Left lobe of liver (tissue), 2 donors: ENCODE data around the gene C19orf67. TPM values are rescaled to one million over a fixed set of nuclear protein-coding genes. Genes with fewer than 3 reads are reported as not detected.
"Not testable (repeated sequence)": the region's sequence is repeated elsewhere in the genome, so short reads cannot be mapped to it uniquely, and the experiment has no call there.

ENCODE experiments used
- ATAC-seq: fragments of 200-7000 bp; cut with Tn5 transposase; one replicate; pipeline ENCODE4 v1.9.1; 2020; ENCODE audit warnings: mild to moderate bottlenecking, moderate library complexity
- DNase-seq: peaks from one replicate; pipeline ENCODE4 v3.0.0-alpha.2; 2020; ENCODE audit warnings: low spot score
- total RNA-seq: library from RNA; stranded (reverse); gene quantifications from one replicate; pipeline ENCODE4 v1.2.1, GENCODE V29; 2021
- donor health status: DM: no; HTN: no; CAD: no; lungs with moderate emphysema.
- donor health status: DM: no; HTN: yes; CAD: no.

The C19orf67 gene
- total RNA-seq, 1 donor from 2014 or later = not detected

DNA sequence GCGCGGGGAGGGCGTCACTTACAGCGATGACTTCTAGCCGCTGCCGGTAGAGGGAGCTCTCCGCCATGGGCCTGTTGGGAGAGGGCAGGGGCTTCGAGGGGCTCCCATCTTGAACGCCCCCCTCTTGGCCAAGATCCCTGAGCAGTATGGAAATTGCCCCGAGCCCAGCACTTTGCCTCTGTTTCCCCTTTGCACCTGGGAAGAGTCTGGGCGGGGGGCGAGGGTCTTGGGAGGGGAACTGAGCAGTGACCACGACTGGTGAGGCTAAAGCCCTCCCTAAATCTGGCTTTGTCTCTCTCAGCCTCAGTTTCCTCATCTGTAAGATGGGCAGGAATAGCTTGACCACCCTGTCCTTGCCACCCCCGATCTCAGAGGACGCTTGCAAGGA is 26.5 kb downstream of the C19orf67 start:
- DNase-seq (no peak), ATAC-seq (no peak)

DNA sequence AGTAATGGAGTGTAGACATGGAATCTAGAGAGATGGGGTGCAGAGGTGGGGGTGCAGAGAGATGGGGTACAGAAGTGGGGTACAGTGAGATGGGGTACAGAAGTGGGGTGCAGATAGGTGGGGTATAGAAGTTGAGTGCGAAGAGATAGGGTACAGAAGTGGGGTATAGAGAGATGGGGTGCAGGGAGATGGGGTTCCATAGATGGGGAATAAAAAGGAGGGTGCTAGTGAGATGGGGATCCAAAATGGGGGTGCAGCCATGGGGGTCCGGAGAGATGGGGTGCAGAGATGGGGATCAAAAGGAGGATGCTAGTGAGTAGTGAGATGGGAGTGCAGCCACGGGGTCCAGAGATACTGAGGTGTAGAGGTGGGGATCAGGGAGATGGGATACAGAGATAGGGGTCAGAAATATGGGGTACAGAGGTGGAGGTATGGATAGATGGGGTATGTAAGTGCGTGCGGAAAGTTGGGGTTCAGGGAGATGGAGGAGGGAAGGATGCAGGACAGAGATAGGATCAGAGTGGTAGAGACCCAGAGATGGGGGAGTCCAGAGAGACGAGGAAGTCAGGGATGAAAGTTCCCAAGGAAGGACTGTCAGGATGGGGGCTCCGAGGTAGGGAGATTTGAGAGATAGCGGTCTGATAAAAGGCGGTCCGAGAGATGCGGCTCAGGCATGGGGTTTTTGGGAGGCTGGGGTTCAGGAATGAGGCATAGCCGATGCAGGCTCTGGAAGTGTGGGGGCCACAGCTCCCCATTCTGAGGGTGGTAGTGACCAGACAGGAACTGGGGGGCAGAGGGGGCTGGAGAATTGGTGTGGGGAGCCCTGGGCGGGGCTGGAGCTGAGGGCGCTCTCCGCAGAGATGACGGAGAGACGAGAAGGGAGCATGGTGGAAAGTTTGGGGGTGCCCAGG is 27.1 kb downstream of the C19orf67 start:
- no peak for DNase-seq
- no peak for ATAC-seq

DNA sequence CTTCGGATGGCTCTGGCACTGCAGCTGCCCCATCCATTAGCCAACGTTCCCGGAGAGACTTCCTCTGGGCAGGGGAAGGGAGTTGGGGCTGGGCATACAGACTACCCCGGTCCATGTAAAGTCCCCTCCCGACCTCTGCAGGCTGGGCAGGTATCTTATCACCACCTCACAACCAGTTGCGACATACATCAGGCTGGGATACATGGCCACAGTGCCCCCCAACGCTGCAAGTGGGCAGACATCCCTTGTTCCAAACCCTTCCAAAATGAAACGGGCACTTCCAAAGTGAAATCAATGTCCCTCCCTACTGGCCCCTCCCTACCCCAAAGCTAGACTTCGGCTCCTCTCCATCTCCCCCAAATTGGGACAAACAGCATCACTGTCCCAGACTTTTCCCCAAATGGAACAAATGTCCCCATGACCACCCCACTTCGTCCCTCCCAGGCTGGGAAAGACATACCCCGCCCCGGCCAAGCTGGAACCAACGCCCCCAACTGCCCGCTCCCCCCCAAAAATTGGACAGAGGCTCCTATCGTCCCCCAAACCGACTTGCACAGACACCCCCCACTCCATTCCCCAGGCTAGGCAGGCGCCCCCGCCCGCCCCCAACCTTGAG is 28.7 kb downstream of the C19orf67 start:
- DNase-seq = no peak

DNA sequence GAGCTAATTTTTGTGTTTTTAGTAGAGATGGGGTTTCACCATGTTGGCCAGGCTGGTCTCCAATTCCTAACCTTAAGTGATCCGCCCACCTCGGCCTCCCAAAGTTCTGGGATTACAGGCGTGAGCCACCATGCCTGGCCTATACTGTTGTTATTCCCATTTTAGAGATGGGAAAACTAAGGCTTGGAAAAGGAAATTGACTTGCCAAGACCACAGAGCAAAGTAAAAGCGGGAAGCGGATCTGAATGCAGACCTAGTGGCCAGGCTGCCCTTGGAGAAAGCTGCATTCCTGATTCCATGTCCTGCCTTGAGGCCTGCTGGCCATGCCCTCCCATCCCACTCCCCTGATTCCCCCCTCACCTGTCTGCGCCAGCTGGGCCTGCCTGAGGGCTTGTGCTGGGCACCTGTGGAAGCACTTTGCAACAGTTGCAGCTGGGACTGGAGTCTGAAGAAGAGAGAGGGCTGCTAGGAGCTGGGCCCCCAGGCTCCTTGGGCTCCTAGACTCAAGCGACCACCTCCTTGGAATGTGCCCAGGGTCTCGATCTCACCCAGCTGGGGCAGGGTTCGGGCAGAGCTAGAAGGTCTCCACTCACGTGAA is 29.4 kb downstream of the C19orf67 start:
- ATAC-seq (no peak), DNase-seq (no peak)

More for the DNA sequence above, 28.7 kb downstream of the C19orf67 start:
- no peak for ATAC-seq

DNA sequence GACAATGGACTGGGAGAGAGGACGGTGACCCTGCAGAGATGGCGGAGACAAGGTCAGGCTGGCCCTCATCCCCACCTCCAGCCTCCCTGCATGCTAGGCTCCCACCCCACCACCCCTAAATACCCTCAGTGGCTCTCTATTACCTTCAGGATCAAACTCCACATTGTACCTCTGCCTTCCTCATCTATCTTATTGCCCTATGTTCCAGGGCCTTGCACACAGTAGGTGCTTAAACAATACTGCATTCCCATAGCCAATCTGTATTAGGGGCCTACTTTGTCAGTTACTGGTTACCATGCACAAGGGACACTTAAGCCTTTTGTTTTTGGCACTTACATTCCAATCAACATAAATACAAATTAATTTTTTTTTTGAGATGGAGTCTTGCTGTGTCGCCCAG is 30.2 kb downstream of the C19orf67 start:
- ATAC-seq = no peak
- DNase-seq = no peak

DNA sequence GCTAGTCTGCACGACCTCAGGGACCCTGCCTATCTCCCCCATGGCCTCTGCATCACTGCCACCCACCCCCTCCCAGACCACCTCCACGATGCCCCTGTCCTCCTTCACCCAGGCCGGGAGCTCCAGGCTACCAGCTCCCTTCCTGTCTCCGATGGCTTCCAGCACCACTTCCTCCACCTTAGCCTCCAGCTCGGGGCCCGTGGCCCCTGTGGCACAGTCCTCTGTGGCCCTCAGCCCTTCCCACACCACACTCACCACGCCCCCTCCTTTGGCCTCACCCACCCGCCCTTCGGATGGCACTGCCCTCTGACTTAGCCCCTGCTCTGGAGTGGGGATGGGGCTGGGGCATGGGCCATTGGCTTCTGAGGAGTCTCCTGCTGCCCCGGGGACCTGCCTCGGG is 30.9 kb downstream of the C19orf67 start:
- DNase-seq (no peak), ATAC-seq (no peak)

DNA sequence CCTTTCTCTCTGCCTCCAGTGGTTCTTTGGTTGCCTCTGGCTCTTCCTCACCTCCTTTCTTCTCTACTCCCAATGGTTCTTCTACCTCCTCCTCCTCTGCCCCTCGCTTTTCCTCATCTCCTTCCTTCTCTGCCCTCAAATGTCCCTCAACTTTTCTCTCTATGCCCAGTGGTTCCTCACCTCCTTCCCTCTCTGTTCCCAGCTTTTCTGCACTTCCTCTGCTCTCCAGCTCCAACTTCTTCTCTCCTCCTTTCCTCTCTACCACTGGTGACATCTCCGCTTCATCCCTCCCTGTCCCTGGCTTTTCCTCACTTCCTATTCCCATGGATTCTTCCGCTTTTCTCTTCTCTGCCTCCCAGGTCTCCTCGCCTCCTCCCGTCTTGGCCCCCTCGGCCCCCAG is 31.5 kb downstream of the C19orf67 start:
- ATAC-seq (no peak), DNase-seq (no peak)

DNA sequence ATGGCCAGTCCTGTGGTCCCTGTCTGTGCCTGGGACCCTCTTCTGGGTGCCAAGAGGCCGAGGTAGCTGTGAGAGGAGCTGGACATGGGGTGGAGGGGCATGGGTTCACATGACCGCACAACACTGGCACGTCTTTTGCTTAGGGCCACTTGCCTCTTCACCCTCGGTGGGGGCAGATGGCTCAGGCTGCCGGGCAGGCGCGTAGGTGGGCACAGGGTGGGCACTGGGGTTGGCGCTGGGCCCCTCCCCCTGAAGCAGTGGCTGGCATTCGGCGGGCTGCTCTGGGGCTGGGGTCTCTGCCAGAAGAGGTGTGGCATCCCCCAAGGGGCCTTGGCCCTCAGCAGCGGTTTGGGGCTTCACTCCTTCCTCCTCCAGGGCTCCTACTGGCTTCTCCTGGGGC is 32.1 kb downstream of the C19orf67 start:
- ATAC-seq (no peak), DNase-seq (no peak)

DNA sequence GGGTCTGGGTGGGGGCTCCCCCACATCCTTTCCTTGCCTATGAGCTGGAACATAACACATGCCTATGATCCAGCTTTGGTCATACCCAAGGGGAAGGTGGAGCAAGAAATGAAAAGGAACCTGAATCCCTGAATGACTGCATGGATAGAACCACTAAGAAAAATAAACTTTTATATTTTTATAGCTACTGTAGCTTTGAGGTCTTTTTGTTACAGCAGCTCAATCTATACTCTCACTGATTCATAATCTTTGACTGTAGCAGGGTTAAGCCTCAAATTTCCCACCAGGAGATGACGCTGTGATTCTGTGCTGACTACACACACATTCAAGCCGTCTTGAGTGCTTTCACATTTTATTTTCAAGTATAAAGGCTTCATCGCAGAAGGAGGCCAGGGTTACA is 32.6 kb downstream of the C19orf67 start:
- ATAC-seq = no peak
- DNase-seq = no peak

DNA sequence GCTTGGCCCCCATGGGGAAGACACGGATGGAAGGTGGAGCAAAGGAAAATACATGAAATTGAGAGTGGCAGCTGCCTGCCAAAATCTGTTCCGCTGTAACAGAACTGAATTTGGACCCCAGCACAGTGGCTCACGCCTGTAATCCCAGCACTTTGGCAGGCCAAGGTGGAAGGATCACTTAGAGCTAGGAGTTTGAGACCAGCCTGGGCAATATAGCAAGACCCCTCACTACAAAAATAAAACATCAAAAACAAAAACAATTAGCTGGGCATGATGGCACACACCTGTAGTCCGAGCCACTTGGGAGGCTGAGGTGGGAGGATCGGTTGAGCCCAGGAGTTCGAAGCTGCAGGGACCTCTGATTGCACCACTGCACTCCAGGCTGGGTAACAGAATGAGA is 33.1 kb downstream of the C19orf67 start:
- DNase-seq (no peak), ATAC-seq (no peak)

DNA sequence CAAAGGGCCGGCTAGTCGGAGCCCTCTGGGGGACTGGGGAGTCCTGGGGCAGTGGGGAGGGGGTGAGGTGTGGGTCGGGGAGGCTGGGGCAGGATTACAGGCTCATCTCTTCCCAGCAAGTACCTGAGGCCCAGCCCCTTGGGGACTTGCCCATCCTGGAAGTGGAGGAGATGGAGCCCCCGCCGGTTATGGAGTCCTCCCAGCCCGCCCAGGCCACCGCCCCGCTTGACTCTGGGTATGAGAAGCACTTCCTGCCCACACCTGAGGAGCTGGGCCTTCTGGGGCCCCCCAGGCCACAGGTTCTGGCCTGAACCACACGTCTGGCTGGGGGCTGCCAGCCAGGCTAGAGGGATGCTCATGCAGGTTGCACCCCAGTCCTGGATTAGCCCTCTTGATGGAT is 33.6 kb downstream of the C19orf67 start:
- no peak for ATAC-seq

DNA sequence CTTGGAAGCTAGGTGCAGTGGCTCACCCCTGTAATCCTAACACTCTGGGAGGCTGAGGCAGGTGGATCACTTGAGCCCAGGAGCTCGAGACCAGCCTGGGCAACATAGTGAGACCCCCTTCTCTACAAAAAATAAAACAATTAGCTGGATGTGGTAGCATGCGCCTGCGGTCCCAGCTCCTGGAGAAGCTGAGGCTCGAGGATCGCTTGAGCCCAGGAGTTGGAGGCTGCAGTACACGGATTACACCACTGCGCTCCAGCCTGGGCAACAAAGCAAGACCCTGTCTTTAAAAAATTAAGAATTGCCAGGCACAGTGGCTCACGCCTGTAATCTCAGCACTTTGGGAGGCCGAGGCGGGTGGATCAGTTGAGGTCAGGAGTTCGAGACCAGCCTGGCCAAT is 34.6 kb downstream of the C19orf67 start:
- not testable (repeated sequence) for DNase-seq, ATAC-seq

More for the DNA sequence above, 33.6 kb downstream of the C19orf67 start:
- no peak for DNase-seq

DNA sequence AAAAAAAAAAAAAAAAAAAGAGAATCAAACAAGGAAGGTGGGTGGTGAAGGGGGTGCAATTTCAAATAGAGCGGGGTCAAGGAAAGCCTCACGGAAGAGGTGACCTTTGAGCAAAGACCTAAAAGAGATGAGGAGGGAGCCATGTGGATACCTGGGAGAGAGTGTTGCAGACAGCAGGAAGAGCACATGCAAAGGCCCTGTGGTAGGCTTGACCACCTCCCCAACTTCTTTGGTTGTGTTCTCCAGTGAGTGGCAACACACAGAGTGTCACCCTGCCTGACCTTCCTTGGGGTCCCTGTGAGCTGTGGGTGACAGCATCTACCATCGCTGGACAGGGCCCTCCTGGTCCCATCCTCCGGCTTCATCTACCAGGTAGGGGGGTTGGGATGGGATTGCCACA is 35.1 kb downstream of the C19orf67 start:
- DNase-seq = no peak
- no peak for ATAC-seq

DNA sequence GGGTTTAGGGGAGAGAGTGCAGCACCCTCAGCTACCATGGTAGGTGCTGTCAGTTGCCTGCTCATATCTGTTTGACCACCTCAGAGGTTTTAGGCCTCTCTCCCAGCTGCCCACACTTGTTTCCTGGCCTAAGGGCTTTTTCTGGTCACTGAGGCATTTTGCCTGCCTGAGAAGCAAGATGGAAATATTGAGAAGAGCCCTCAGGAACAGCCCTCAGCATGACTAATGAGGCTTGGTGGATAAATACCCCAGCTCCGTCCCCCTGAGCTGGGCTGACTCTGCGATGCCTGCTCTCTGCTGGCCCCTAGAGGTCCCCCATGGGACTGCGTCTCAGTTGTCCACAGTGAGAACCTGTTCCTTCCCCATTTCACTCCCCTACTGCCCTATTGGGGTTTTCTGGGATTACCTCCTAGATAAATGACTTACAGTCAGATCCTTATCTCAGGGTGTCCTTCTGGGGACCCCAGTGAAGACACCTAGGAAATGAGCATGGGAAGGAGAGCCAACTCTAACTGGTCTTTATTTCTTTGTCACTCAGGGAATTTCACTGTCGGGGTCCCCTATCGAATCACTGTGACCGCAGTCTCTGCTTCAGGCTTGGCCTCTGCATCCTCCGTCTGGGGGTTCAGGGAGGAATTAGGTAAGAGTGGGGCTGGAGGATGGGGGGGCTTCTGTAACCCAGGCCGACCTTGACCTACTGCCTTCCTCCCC is 37.0 kb downstream of the C19orf67 start:
- DNase-seq (no peak), ATAC-seq (peak; percentile 89)

DNA sequence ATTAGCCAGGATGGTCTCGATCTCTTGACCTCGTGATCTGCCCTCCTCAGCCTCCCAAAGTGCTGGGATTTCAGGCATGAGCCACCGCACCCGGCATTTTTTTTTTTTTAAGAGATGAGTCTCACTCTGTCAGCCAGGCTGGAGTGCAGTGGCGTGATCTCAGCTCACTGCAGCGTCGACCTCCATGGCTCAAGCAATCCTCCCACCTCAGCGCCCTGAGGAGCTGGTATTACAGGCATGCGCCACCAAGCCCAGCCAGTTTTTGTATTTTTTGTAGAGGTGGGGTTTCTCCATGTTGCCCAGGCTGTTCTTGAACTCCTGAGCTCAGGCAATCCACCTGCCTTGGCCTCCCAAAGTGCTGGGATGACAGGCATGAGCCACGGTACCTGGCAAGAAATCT is 37.7 kb downstream of the C19orf67 start:
- DNase-seq, ATAC-seq: not testable (repeated sequence)

DNA sequence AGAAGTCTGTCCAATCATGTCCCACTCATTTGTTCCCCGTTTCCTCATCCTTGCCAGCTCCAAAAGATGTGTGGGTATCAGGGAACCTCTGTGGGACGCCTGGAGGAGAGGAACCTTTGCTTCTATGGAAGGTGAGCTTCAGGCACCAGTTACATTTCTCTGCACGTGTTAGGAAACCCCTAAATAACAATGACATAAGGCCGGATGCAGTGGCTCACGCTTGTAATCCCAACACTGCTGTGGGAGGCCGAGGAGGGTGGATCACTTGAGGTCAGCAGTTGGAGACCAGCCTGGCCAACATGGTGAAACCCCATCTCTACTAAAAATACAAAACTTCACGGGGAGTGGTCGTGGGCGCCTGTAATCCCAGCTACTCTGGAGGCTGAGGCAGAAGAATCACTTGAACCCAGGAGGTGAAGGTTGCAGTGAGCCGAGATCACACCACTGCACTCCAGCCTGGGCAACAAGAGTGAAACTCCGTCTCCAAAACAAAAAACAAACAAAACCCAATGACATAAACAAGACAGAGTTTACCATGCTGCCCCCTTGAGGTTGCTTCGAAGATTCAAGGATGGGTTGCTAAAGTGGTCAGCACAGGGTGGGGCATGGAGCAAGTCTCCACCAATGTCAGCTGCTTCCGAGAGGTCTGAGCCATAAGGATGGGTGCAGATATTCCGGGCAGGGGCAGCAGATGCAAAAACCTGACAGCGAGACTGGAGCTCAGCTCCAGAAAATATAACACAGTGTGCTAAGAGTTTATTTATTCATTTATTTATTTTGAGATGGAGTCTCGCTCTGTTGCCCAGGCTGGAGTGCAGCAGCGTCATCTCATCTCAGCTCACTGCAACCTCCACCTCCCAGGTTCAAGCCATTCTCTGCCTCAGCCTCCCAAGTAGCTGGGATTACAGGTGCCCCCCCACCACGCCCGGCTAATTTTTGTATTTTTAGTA is 42.6 kb downstream of the C19orf67 start:
- ATAC-seq = peak; percentile 93

DNA sequence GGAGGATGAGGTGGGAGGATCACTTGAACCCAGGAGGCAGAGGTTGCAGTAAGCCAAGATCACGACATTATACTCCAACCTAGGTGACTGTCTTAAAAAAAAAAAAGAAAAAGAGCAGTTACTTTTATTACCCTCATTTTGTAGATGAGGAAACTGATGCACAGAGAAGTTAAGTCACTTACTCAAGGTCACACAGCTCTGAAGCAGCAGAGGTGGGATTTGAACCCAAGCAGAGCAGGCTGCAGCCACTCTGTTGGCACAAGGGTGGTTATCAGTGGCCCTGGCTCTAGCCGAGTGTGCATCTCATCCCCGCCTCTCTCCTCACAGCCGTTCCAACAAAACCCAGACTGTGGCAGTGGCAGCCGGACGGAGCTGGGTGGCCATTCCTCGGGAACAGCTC is 46.4 kb downstream of the C19orf67 start:
- DNase-seq (no peak), ATAC-seq (no peak)

More for the DNA sequence above, 42.6 kb downstream of the C19orf67 start:
- not testable (repeated sequence) for DNase-seq

DNA sequence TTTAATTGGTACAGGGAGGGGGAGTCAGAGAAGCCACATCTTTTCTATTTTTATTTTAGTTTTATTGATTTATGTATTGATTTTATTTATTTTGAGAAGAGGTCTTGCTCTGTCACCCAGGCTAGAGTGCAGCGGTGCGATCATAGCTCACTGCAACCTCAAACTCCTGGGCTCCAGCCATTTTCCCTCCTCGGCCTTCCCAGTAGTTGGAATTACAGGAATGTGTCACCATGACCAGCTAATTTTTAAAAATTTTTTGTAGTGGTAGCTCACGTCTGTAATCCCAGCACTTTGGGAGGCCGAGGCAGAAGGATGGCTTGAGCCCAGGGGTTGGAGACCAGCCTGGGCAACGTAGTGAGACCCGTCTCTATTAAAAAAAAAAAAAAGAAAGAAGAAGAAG is 49.9 kb downstream of the C19orf67 start:
- no peak for ATAC-seq
- DNase-seq = no peak

DNA sequence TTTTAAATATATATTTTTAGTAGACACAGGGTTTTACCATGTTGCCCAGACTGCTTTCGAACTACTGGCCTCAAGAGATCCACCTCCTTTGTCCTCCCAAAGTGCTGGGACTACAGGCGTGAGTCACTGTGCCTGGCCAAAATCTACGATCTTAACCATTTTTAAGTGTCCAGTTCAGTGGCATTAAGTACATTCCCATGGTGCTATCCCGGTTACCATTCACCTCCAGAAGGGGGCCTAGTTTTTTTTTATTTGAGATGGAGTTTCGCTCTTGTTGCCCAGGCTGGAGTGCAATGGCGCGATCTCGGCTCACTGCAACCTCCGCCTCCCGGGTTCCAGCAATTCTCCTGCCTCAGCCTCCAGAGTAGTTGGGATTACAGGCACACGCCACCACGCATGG is 50.4 kb downstream of the C19orf67 start:
- not testable (repeated sequence) for ATAC-seq

DNA sequence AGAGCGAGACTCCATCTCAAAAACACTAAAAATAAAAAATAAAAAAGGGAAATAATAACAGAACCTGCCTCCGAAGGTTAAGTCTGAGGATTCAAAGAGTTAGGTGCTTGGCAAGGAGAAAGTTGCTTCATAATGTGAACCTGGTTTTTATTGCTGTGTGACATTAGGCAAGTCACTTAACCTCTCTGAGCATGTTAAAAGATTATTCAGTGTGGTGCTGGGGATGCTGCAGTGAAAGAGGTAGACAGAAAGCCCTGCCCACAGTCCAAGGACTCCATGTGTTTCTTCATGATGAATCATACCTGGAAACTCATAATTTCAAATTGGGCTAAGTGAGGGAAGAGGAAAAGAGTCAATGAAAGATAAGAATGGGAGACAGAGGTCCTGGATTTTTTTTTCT is 51.6 kb downstream of the C19orf67 start:
- DNase-seq (no peak), ATAC-seq (no peak)

More for the DNA sequence above, 50.4 kb downstream of the C19orf67 start:
- DNase-seq = not testable (repeated sequence)
